WTC11 (cell line): ENCODE measurements around the gene ZNF77. TPM values are rescaled to one million over a fixed set of nuclear protein-coding genes. Genes with fewer than 3 reads are reported as not detected.
"Not testable (repeated sequence)": the region's sequence is repeated elsewhere in the genome, so short reads cannot be mapped to it uniquely, and the experiment has no call there.

Source experiments
- ATAC-seq: fragments of 200-7000 bp; cut with Tn5 transposase; 2 replicates; pipeline ENCODE4 v1.10.0; 2021; ENCODE audit warnings: mild to moderate bottlenecking, moderate library complexity
- CTCF ChIA-PET: fragments of 300-600 bp; sonication (Branson Sonifier 250); formaldehyde crosslinking; loops from one replicate; lab custom pipeline; 2021; ENCODE audit warnings: antibody characterized with exemption; lab: Charles Lee
- POLR2A ChIA-PET: fragments of 350-600 bp; sonication (Branson Sonifier 250); formaldehyde crosslinking; loops from one replicate; lab custom pipeline; 2021; ENCODE audit warnings: antibody characterized with exemption; lab: Charles Lee
- DNase-seq: peaks from one replicate; pipeline ENCODE4 v3.0.0; 2021; ENCODE audit warnings: low spot score
- H3K27ac Mint-ChIP-seq: 2 replicates; pipeline ENCODE4 v1.8.0; 2021; ENCODE audit warnings: mixed read lengths
- H3K27me3 Mint-ChIP-seq: 2 replicates; pipeline ENCODE4 v1.8.0; 2021; ENCODE audit warnings: low read depth, mild to moderate bottlenecking, moderate library complexity, mixed read lengths
- H3K36me3 Mint-ChIP-seq: 2 replicates; pipeline ENCODE4 v1.8.0; 2021; ENCODE audit warnings: mixed read lengths
- H3K4me1 Mint-ChIP-seq: 2 replicates; pipeline ENCODE4 v1.8.0; 2022; ENCODE audit warnings: mixed read lengths
- H3K4me3 Mint-ChIP-seq: 2 replicates; pipeline ENCODE4 v1.8.0; 2021; ENCODE audit warnings: mild to moderate bottlenecking, moderate library complexity, mixed read lengths
- H3K9me3 Mint-ChIP-seq: 2 replicates; pipeline ENCODE4 v1.8.0; 2021; ENCODE audit warnings: mixed read lengths
- AFF4 ChIP-seq: sonication (generic); formaldehyde crosslinking; IDR thresholded peaks from 2 replicates; pipeline ENCODE4 v1.8.1; 2023; ENCODE audit warnings: mild to moderate bottlenecking, missing genetic modification reagents, borderline replicate concordance
- CREM ChIP-seq: sonication (generic); formaldehyde crosslinking; IDR thresholded peaks from 2 replicates; pipeline ENCODE4 v1.8.1; 2022; ENCODE audit warnings: mild to moderate bottlenecking, missing genetic modification reagents, moderate library complexity
- E2F1 ChIP-seq: sonication (generic); formaldehyde crosslinking; IDR thresholded peaks from 2 replicates; pipeline ENCODE4 v1.8.0; 2022; ENCODE audit warnings: mild to moderate bottlenecking, missing genetic modification reagents
- ERG ChIP-seq: fragments of 250-450 bp; sonication (Bioruptor Pico); IDR thresholded peaks from 2 replicates; pipeline ENCODE4 v1.8.0; 2021; ENCODE audit warnings: mild to moderate bottlenecking
- GABPB1 ChIP-seq: sonication (generic); formaldehyde crosslinking; IDR thresholded peaks from 2 replicates; pipeline ENCODE4 v1.8.1; 2023; ENCODE audit warnings: mild to moderate bottlenecking, missing genetic modification reagents
- GTF2I ChIP-seq: fragments of 250-450 bp; sonication (Bioruptor Pico); conservative IDR thresholded peaks from 2 replicates; pipeline ENCODE4 v1.4.0; 2021; ENCODE audit warnings: mild to moderate bottlenecking
- HMGA2 ChIP-seq: fragments of 250-450 bp; sonication (Bioruptor Pico); IDR thresholded peaks from 2 replicates; pipeline ENCODE4 v1.4.0; 2021; ENCODE audit warnings: mild to moderate bottlenecking, moderate library complexity
- MAX ChIP-seq: sonication (generic); formaldehyde crosslinking; IDR thresholded peaks from 2 replicates; pipeline ENCODE4 v1.8.0; 2022; ENCODE audit warnings: mild to moderate bottlenecking, missing genetic modification reagents
- NR1H2 ChIP-seq: sonication (generic); formaldehyde crosslinking; IDR thresholded peaks from 2 replicates; pipeline ENCODE4 v1.9.0; 2021; ENCODE audit warnings: mild to moderate bottlenecking, moderate library complexity, missing genetic modification reagents
- PRRX2 ChIP-seq: fragments of 250-450 bp; sonication (Bioruptor Pico); IDR thresholded peaks from 2 replicates; pipeline ENCODE4 v1.8.0; 2021; ENCODE audit warnings: mild to moderate bottlenecking
- ZNF263 ChIP-seq: sonication (generic); formaldehyde crosslinking; IDR thresholded peaks from 2 replicates; pipeline ENCODE4 v1.8.1; 2022; ENCODE audit warnings: low read depth, mild to moderate bottlenecking, moderate library complexity, missing genetic modification reagents
- ZNF671 ChIP-seq: fragments of 250-450 bp; sonication (Bioruptor Pico); IDR thresholded peaks from 2 replicates; pipeline ENCODE4 v1.8.0; 2021; ENCODE audit warnings: mild to moderate bottlenecking
- total RNA-seq: library from RNA; stranded (reverse); gene quantifications from 3 replicates; pipeline ENCODE4 v1.2.3, GENCODE V29; 2021

The ZNF77 gene
- total RNA-seq, 1 experiment from 2014 or later: 4.7 TPM

- CTCF ChIA-PET: not testable (repeated sequence)
- peaks cover 77% of the 10 kb centered on the region for H3K36me3 Mint-ChIP-seq
These were observed 8.9 kb downstream of the ZNF77 start for GRCh38 chr19:2935863-2936262.

GRCh38 chr19:2933490-2933910, 11.3 kb downstream of the ZNF77 start:
- Mint-ChIP-seq H3K4me1 (no peaks in the 10 kb centered on the region), H3K27ac (no peak overlapping the region), H3K4me3 (no peak overlapping the region), H3K9me3 (peaks cover 47% of the 10 kb centered on the region), H3K36me3 (peaks cover 76% of the 10 kb centered on the region)
- POLR2A ChIA-PET: no interaction called here
- ATAC-seq: no peak
- no peak for TF ChIP-seq HMGA2 (CRISPR knock-in tag)
- TF ChIP-seq GTF2I (CRISPR knock-in tag): peak; percentile 92; the same call in 1 of the 2 replicates
- TF ChIP-seq, all 79 proteins: peak for 1
- H3K27me3 Mint-ChIP-seq: peaks cover 19% of the 10 kb centered on the region
- CTCF ChIA-PET: no interaction called here
- no peak for DNase-seq

More at GRCh38 chr19:2935863-2936262, 8.9 kb downstream of the ZNF77 start:
- TF ChIP-seq HMGA2 (CRISPR knock-in tag): peak; percentile 95
- TF ChIP-seq, all 79 proteins: peak for 1; not testable (repeated sequence) for 78
- peaks cover 42% of the 10 kb centered on the region for H3K9me3 Mint-ChIP-seq
- DNase-seq, H3K27ac Mint-ChIP-seq, H3K4me3 Mint-ChIP-seq, ATAC-seq, POLR2A ChIA-PET, H3K4me1 Mint-ChIP-seq: not testable (repeated sequence)
- H3K27me3 Mint-ChIP-seq: peaks cover 15% of the 10 kb centered on the region

GRCh38 chr19:2927032-2927430, 17.7 kb downstream of the ZNF77 start:
- CTCF ChIA-PET: interaction anchor here (1.0 to 2.1 kb wide), 2 partner anchors 23 to 40 kb away, joined by 3 to 9 read pairs; no protein-coding TSS in a partner anchor
- no peak for ATAC-seq
- H3K9me3 Mint-ChIP-seq: peaks cover 12% of the 10 kb centered on the region

More at GRCh38 chr19:2927032-2927430, 17.7 kb downstream of the ZNF77 start:
- Mint-ChIP-seq H3K27ac (no peak overlapping the region), H3K4me3 (no peak overlapping the region), H3K27me3 (peaks cover 4% of the 10 kb centered on the region; the same call in 1 of the 2 replicates), H3K36me3 (peaks cover 14% of the 10 kb centered on the region), H3K4me1 (peaks cover 14% of the 10 kb centered on the region)
- POLR2A ChIA-PET: no interaction called here
- DNase-seq: no peak
- no peak for TF ChIP-seq AFF4
- TF ChIP-seq ZNF671 (CRISPR knock-in tag): no peak
- no peak for TF ChIP-seq ERG
- TF ChIP-seq E2F1 (CRISPR knock-in tag): no peak
- TF ChIP-seq GABPB1 (CRISPR knock-in tag): no peak
- TF ChIP-seq PRRX2 (CRISPR knock-in tag): no peak
- TF ChIP-seq ZNF263: no peak
- no peak for TF ChIP-seq NR1H2
- no peak for TF ChIP-seq CREM (CRISPR knock-in tag)
- TF ChIP-seq MAX (CRISPR knock-in tag): no peak
